ENCODE results near the gene COL5A1.

DNA sequence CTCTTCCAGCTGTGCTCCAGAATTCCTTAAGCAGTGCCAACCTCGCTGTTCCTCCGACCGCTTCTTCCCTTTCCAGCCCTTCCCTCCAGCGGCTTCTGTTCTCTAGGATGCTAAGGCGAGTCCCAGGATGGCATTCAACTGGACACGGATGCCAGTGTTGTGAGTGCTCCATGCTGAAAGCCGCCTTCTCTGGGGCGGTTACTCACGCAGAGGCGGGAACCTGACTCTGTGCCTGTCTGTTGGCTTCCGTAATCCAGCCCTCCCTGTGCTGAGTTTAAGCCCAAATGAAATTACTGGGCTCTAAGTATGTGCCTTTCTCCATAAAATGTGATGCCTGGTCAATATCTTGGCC lies 20.2 kb downstream of the COL5A1 start:
- TF ChIP-seq, protein P1, sequence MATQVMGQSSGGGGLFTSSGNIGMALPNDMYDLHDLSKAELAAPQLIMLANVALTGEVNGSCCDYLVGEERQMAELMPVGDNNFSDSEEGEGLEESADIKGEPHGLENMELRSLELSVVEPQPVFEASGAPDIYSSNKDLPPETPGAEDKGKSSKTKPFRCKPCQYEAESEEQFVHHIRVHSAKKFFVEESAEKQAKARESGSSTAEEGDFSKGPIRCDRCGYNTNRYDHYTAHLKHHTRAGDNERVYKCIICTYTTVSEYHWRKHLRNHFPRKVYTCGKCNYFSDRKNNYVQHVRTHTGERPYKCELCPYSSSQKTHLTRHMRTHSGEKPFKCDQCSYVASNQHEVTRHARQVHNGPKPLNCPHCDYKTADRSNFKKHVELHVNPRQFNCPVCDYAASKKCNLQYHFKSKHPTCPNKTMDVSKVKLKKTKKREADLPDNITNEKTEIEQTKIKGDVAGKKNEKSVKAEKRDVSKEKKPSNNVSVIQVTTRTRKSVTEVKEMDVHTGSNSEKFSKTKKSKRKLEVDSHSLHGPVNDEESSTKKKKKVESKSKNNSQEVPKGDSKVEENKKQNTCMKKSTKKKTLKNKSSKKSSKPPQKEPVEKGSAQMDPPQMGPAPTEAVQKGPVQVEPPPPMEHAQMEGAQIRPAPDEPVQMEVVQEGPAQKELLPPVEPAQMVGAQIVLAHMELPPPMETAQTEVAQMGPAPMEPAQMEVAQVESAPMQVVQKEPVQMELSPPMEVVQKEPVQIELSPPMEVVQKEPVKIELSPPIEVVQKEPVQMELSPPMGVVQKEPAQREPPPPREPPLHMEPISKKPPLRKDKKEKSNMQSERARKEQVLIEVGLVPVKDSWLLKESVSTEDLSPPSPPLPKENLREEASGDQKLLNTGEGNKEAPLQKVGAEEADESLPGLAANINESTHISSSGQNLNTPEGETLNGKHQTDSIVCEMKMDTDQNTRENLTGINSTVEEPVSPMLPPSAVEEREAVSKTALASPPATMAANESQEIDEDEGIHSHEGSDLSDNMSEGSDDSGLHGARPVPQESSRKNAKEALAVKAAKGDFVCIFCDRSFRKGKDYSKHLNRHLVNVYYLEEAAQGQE (IDR thresholded peaks at IDR 0.05; ENCODE audit: insufficient read depth in 1 of 2, low read depth in 2 of 2, low read length in 2 of 2): no peak
- TF ChIP-seq SIN3A (IDR thresholded peaks at IDR 0.05; ENCODE audit: borderline replicate concordance, insufficient read depth, low read length) (no peak), TAF1 (IDR thresholded peaks at IDR 0.05; ENCODE audit: borderline replicate concordance, insufficient read depth, low read length) (no peak), POLR2AphosphoS5 (IDR thresholded peaks at IDR 0.05; ENCODE audit: low read depth, low read length) (no peak), FOXP2 (optimal IDR thresholded peaks at IDR 0.05; ENCODE audit: borderline replicate concordance, extremely low read depth, extremely low read length, insufficient read depth) (no peak)

Data from PFSK-1 (cell line).